Neural crest cell (in vitro differentiated cells): ENCODE measurements around the gene LRRC37B. TPM values are rescaled to one million over a fixed set of nuclear protein-coding genes. Genes with fewer than 3 reads are reported as not detected.
"Not testable (repeated sequence)": the region's sequence is repeated elsewhere in the genome, so short reads cannot be mapped to it uniquely, and the experiment has no call there.

Experiments used
- DNase-seq: peaks from one replicate; pipeline ENCODE4 v3.0.0; 2021; ENCODE audit warnings: low read depth, mixed read lengths, low spot score
- H3K27ac Mint-ChIP-seq: one replicate; pipeline ENCODE4 v1.8.0; 2021; ENCODE audit warnings: mild to moderate bottlenecking, mixed read lengths; ENCODE audit not compliant: unreplicated experiment
- H3K27me3 Mint-ChIP-seq: 2 replicates; pipeline ENCODE4 v1.8.0; 2021; ENCODE audit warnings: low read depth, mild to moderate bottlenecking, mixed read lengths
- H3K36me3 Mint-ChIP-seq: 2 replicates; pipeline ENCODE4 v1.8.0; 2021; ENCODE audit warnings: low read depth, mild to moderate bottlenecking, mixed read lengths
- H3K4me1 Mint-ChIP-seq: 2 replicates; pipeline ENCODE4 v1.8.0; 2021; ENCODE audit warnings: mixed read lengths
- H3K4me3 Mint-ChIP-seq: one replicate; pipeline ENCODE4 v1.8.0; 2021; ENCODE audit warnings: mild to moderate bottlenecking, mixed read lengths
- H3K9me3 Mint-ChIP-seq: 2 replicates; pipeline ENCODE4 v1.8.0; 2021; ENCODE audit warnings: mixed read lengths
- total RNA-seq: library from RNA; stranded (reverse); gene quantifications from 2 replicates; pipeline ENCODE4 v1.2.1, GENCODE V29; 2021
- TF ChIP-seq, protein P1 (sequence below): fragments of 200-600 bp; sonication (generic); conservative IDR thresholded peaks from 2 replicates; pipeline ENCODE4 v1.5.0; 2021; ENCODE audit warnings: antibody characterized with exemption, mild to moderate bottlenecking

Gene LRRC37B
- total RNA-seq, 1 donor from 2014 or later = 28.5 TPM

- H3K9me3 Mint-ChIP-seq = no peaks in the 10 kb centered on the region
- TF ChIP-seq, protein P1, sequence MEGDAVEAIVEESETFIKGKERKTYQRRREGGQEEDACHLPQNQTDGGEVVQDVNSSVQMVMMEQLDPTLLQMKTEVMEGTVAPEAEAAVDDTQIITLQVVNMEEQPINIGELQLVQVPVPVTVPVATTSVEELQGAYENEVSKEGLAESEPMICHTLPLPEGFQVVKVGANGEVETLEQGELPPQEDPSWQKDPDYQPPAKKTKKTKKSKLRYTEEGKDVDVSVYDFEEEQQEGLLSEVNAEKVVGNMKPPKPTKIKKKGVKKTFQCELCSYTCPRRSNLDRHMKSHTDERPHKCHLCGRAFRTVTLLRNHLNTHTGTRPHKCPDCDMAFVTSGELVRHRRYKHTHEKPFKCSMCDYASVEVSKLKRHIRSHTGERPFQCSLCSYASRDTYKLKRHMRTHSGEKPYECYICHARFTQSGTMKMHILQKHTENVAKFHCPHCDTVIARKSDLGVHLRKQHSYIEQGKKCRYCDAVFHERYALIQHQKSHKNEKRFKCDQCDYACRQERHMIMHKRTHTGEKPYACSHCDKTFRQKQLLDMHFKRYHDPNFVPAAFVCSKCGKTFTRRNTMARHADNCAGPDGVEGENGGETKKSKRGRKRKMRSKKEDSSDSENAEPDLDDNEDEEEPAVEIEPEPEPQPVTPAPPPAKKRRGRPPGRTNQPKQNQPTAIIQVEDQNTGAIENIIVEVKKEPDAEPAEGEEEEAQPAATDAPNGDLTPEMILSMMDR = no peak
- H3K27me3 Mint-ChIP-seq = no peaks in the 10 kb centered on the region
- no peak overlapping the region for H3K27ac Mint-ChIP-seq
- H3K4me3 Mint-ChIP-seq = no peak overlapping the region
- no peak for DNase-seq
- H3K36me3 Mint-ChIP-seq = no peaks in the 10 kb centered on the region
- peaks cover 13% of the 10 kb centered on the region for H3K4me1 Mint-ChIP-seq
Observed at GRCh38 chr17:32099686-32100085, 92.5 kb downstream of the LRRC37B start.

GRCh38 chr17:32100323-32100722 lies 93.1 kb downstream of the LRRC37B start:
- H3K27me3 Mint-ChIP-seq, H3K27ac Mint-ChIP-seq, H3K9me3 Mint-ChIP-seq, DNase-seq, H3K4me3 Mint-ChIP-seq, H3K36me3 Mint-ChIP-seq: not testable (repeated sequence)
- peaks cover 13% of the 10 kb centered on the region for H3K4me1 Mint-ChIP-seq

GRCh38 chr17:32100971-32101631 lies 93.9 kb downstream of the LRRC37B start:
- Mint-ChIP-seq H3K36me3 (no peaks in the 10 kb centered on the region), H3K4me3 (no peak overlapping the region), H3K27me3 (no peaks in the 10 kb centered on the region), H3K9me3 (no peaks in the 10 kb centered on the region), H3K27ac (peak overlapping the region; percentile 19), H3K4me1 (peaks cover 13% of the 10 kb centered on the region)
- DNase-seq = no peak
- TF ChIP-seq, protein P1 = no peak

- Mint-ChIP-seq H3K9me3 (no peaks in the 10 kb centered on the region), H3K4me3 (no peak overlapping the region), H3K4me1 (peaks cover 13% of the 10 kb centered on the region), H3K27ac (no peak overlapping the region), H3K27me3 (no peaks in the 10 kb centered on the region), H3K36me3 (no peaks in the 10 kb centered on the region)
- DNase-seq = no peak
- TF ChIP-seq, protein P1 = no peak
Observed at GRCh38 chr17:32102172-32102571, 95.0 kb downstream of the LRRC37B start.

DNA sequence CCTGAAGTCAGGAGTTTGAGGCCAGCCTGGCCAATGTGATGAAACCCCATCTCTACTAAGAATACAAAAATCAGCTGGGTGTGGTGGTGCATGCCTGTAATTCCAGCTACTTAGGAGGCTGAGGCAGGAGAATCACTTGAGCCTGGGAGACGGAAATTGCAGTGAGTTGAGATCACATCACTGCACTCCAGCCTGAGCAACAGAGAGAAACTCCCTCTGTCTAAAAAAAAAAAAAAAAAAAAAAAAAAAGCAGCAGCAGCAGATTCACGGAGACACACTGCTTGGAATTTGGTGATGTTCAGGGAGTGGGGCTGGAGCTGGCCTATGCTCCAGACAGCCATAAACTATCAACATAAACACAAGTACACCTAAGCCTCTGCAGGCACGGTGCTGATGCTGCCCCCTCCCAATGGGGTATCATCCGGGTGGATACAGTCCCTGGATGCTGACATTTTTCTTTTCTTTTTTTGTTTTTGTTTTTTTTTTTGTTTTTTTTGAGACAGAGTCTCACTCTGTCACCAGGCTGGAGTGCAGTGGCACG lies 95.5 kb downstream of the LRRC37B start:
- H3K27ac Mint-ChIP-seq = no peak overlapping the region
- TF ChIP-seq, protein P1 = no peak
- no peaks in the 10 kb centered on the region for H3K9me3 Mint-ChIP-seq
- H3K4me3 Mint-ChIP-seq = no peak overlapping the region
- no peaks in the 10 kb centered on the region for H3K36me3 Mint-ChIP-seq
- no peak for DNase-seq
- H3K4me1 Mint-ChIP-seq = peaks cover 13% of the 10 kb centered on the region
- no peaks in the 10 kb centered on the region for H3K27me3 Mint-ChIP-seq

Other genes starting within 250 kb of the LRRC37B start
- gene COPRS, start 148.1 kb upstream of the LRRC37B start, total RNA-seq = 57.9 and 60.7 TPM in 2 replicates
- gene UTP6, start 105.7 kb upstream of the LRRC37B start, total RNA-seq = 73.3 and 77.7 TPM in 2 replicates
- 40.2 and 43.9 TPM in 2 replicates for gene SUZ12, start 70.4 kb upstream of the LRRC37B start, total RNA-seq
- 30.1 and 34.1 TPM in 2 replicates for gene RHOT1, start 135.1 kb downstream of the LRRC37B start, total RNA-seq